ENCODE data around the gene SYT12. TPM values are rescaled to one million over a fixed set of nuclear protein-coding genes. Genes with fewer than 3 reads are reported as not detected.

Gene SYT12
- total and polyA plus RNA-seq, 2 donors from 2014 or later = 0.13 to 4.2 TPM

DNA sequence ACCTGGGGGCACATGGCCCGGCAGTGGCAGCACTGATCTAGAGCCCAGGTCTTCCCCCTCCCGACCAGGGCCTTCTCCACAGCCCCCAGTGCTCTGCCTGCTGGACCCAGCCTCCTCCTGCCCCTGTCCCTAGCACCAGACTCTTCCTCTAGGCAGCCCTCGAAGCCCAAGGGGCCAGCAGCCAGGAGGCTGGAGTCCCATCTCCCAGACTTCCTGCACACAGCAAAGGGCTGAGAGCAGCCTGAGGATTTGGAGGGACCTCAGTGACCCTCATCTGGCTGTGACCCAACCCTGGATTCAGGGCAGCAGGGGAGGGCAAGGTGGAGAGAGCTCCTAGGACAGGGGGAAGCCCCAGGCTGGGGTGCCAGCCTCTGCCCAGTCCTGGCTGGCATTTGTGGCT, 36.7 kb downstream of the SYT12 start:
- Histone ChIP-seq H3K4me3 (ENCODE audit: low read length in 3 of 3) (no peak overlapping the region), H3K9me3 (ENCODE audit: control insufficient read depth in 2 of 3, insufficient read depth in 1 of 3, low read length in 3 of 3) (no peaks in the 10 kb centered on the region), H3K36me3 (ENCODE audit: control insufficient read depth in 2 of 3, insufficient read depth in 3 of 3, low read length in 3 of 3) (no peaks in the 10 kb centered on the region), H3K27ac (ENCODE audit: low read depth in 2 of 2, low read length in 2 of 2) (no peak overlapping the region), H3K4me1 (ENCODE audit: control insufficient read depth in 2 of 3, insufficient read depth in 2 of 3, low read depth in 1 of 3, low read length in 3 of 3) (peaks cover 2 to 24% (median 10%) of the 10 kb centered on the region in 3 donors), H3K9ac (ENCODE audit: low read length in 3 of 3) (no peak overlapping the region), H3K27me3 (ENCODE audit: control insufficient read depth, insufficient read depth, low read length) (no peaks in the 10 kb centered on the region)
- FAIRE-seq (no peak), DNase-seq (no peak)
- intact Hi-C loops (cut with DNase I) = no loop called here
- TF ChIP-seq, protein P1, sequence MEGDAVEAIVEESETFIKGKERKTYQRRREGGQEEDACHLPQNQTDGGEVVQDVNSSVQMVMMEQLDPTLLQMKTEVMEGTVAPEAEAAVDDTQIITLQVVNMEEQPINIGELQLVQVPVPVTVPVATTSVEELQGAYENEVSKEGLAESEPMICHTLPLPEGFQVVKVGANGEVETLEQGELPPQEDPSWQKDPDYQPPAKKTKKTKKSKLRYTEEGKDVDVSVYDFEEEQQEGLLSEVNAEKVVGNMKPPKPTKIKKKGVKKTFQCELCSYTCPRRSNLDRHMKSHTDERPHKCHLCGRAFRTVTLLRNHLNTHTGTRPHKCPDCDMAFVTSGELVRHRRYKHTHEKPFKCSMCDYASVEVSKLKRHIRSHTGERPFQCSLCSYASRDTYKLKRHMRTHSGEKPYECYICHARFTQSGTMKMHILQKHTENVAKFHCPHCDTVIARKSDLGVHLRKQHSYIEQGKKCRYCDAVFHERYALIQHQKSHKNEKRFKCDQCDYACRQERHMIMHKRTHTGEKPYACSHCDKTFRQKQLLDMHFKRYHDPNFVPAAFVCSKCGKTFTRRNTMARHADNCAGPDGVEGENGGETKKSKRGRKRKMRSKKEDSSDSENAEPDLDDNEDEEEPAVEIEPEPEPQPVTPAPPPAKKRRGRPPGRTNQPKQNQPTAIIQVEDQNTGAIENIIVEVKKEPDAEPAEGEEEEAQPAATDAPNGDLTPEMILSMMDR (IDR thresholded peaks at IDR 0.05; ENCODE audit: borderline replicate concordance, extremely low read depth, insufficient read depth) = no peak

DNA sequence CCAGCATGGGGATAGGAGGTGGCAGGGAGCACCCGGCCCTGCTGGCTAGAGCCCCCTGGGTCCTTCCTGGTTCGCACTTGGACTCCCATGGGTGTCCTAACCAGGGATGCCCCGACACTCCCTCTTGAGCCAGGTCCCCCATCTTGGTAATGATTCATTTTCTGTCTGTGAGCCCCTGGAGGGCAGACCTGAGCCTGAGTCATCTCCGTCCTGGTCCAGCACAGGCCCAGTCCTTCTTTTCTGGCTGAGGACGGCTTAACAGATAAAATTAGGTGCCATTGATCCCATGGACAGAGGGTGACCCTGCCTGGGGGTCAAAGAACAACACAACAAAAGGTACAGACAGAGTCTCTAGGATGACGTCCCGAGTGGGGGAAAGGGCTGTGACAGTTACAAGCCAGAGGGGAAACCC, 37.2 kb downstream of the SYT12 start:
- DNase-seq = no peak
- Histone ChIP-seq H3K27ac (ENCODE audit: low read depth in 2 of 2, low read length in 2 of 2) (no peak overlapping the region), H3K36me3 (ENCODE audit: control insufficient read depth in 2 of 3, insufficient read depth in 3 of 3, low read length in 3 of 3) (no peaks in the 10 kb centered on the region), H3K9me3 (ENCODE audit: control insufficient read depth in 2 of 3, insufficient read depth in 1 of 3, low read length in 3 of 3) (no peaks in the 10 kb centered on the region), H3K4me1 (ENCODE audit: control insufficient read depth in 2 of 3, insufficient read depth in 2 of 3, low read depth in 1 of 3, low read length in 3 of 3) (peaks cover 2 to 22% (median 10%) of the 10 kb centered on the region in 3 donors), H3K4me3 (ENCODE audit: low read length in 3 of 3) (no peak overlapping the region), H3K27me3 (ENCODE audit: control insufficient read depth, insufficient read depth, low read length) (no peaks in the 10 kb centered on the region), H3K9ac (ENCODE audit: low read length in 3 of 3) (no peak overlapping the region)
- FAIRE-seq = no peak
- TF ChIP-seq, protein P1 (IDR thresholded peaks at IDR 0.05; ENCODE audit: borderline replicate concordance, extremely low read depth, insufficient read depth) = no peak
- intact Hi-C loops (cut with DNase I) = no loop called here

DNA sequence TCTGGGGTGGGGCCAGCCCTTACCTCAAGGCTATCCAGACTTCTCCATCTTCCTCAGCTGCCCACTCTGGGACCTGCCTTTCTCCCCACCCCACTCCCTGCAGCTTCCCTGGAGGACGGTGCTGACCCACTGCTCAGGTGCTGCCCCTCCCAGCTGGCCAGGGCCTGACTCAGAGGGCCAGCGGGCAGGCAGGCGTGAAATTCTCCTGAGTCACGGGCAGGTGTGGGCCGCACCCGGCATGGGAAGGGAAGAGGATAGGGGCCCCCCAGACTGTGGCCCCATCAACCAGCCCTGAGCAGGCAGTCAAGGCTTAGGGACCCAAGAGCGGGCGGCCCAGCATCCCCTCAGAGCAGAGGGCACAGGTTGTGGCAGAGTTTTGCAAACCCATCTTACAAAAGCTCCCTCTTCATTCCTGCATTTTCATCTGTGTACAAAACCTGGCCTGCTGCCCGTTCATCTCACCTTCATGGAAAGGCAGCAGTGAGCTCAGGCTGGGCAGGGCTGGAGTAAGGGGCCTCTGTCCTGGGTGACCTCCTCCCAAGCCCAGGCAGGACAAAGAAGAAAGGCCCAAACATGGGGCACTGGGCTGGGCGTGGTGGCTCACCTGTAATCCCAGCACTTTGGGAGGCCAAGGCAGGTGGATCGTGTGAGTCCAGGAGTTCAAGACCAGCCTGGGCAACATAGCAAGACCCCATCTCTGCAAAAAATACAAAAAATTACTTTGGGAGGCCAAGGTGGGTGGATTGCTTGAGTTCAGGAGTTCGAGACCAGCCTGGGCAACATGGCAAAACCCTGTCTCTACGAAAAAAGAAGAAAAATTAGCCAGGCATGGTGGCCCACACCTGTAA, 39.8 kb downstream of the SYT12 start:
- Histone ChIP-seq H3K27ac (ENCODE audit: low read depth in 2 of 2, low read length in 2 of 2) (peak overlapping the region; percentile 71 to 77), H3K4me1 (ENCODE audit: control insufficient read depth in 2 of 3, insufficient read depth in 2 of 3, low read depth in 1 of 3, low read length in 3 of 3) (peaks cover 0 to 6% (median 0%) of the 10 kb centered on the region in 3 donors), H3K4me3 (ENCODE audit: low read length in 3 of 3) (no peak overlapping the region), H3K9me3 (ENCODE audit: control insufficient read depth in 2 of 3, insufficient read depth in 1 of 3, low read length in 3 of 3) (no peaks in the 10 kb centered on the region), H3K36me3 (ENCODE audit: control insufficient read depth in 2 of 3, insufficient read depth in 3 of 3, low read length in 3 of 3) (no peaks in the 10 kb centered on the region), H3K27me3 (ENCODE audit: control insufficient read depth, insufficient read depth, low read length) (no peaks in the 10 kb centered on the region), H3K9ac (ENCODE audit: low read length in 3 of 3) (no peak overlapping the region)
- peak in 3 of 5 donors; percentile 27 to 89 (median 47) for DNase-seq
- TF ChIP-seq, protein P1 (IDR thresholded peaks at IDR 0.05; ENCODE audit: borderline replicate concordance, extremely low read depth, insufficient read depth) = no peak
- FAIRE-seq = no peak
- intact Hi-C loops (cut with DNase I) = no loop called here
